ENCODE results near the gene EFEMP1.

GRCh38 chr2:55896633-55897032, 26.9 kb downstream of the EFEMP1 start:
- TF ChIP-seq POLR2A (IDR thresholded peaks at IDR 0.05; ENCODE audit: low read length): no peak
- TF ChIP-seq GATA1 (IDR thresholded peaks at IDR 0.05; ENCODE audit: low read depth, low read length): no peak

Data from erythroblast (primary cell).